ENCODE measurements around the gene SRP14.

- TF ChIP-seq POLR2AphosphoS5 (IDR thresholded peaks at IDR 0.05; ENCODE audit: low read depth, low read length) = no peak
- TF ChIP-seq TAF1 (IDR thresholded peaks at IDR 0.05; ENCODE audit: borderline replicate concordance, low read depth, low read length) = no peak
- no peak for TF ChIP-seq POLR2A (IDR thresholded peaks at IDR 0.05; ENCODE audit: low read depth, low read length)
These were observed 6.0 kb upstream of the SRP14 start for GRCh38 chr15:40044717-40045571.
